ENCODE data around the gene OAT. TPM values are rescaled to one million over a fixed set of nuclear protein-coding genes. Genes with fewer than 3 reads are reported as not detected.
"Not testable (repeated sequence)": the region's sequence is repeated elsewhere in the genome, so short reads cannot be mapped to it uniquely, and the experiment has no call there.

The OAT gene
- total RNA-seq, 1 donor from 2014 or later: 69.9 TPM

- DNase-seq (ENCODE audit: low spot score): no peak
These were observed 29.2 kb upstream of the OAT start for GRCh38 chr10:124447751-124448466.

DNA sequence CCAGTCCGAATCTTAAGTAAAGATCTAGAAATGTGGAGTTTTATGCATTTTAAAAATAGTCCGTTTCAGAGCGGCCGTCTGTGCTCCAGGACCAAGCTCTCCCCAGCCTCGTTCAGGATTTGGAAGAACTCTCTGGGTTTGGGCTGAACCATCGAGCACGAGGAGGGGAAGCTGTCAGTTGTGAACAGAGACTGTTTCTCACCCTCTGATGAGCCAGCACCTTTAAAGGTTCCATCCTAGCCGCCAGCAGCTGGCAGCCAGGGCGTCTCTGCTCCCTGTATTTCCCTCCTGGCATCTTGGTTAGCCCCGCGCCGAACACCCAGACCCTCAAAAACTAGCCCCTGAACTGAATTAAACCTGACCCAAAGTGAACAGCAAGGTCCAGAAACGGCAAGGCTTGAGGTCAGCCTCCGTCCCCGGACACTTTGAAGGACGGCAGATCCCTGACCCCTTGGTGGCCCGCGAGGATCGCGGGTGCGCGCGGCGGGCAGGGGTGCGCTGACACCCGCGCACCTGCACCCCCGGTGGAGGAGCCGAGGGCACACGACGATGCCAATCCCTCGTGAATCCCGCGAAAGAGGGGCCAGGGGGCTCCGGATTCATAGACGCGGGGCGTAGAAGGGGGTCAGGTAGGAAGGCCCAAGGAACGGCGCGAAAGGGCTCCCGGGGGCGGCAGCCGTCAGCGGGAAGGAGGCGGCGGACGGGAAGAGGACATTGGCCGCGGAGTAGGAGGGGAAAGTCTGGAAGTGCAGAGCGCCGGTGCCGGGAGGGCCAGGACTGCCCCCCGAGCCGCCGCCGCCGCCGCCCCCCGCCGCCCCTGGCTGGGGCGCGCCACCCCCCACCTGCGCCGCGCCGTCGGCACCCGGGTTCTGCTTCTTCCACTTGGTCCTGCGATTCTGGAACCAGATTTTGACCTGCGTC is 28.4 kb upstream of the OAT start:
- DNase-seq (ENCODE audit: low spot score): no peak

GRCh38 chr10:124441694-124442093 is 23.0 kb upstream of the OAT start:
- not testable (repeated sequence) for DNase-seq (ENCODE audit: low spot score)

GRCh38 chr10:124436191-124436638 is 17.5 kb upstream of the OAT start:
- no peak for DNase-seq (ENCODE audit: low spot score)

DNA sequence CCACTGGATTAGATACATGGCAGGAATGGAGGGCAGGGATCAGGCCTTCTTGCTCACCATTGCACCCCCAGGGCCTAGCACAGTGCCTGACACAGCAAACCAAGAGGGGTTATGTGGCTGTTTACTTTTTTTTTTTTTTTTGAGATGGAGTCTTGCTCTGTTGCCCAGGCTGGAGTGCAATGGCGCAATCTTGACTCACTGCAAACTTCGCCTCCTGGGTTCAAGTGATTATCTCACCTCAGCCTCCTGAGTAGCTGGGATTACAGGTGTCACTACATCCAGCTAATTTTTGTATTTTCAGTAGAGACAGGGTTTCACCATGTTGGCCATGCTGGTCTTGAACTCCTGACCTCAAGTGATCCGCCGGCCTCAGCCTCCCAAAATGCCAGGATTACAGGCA is 17.0 kb upstream of the OAT start:
- DNase-seq (ENCODE audit: low spot score): not testable (repeated sequence)

GRCh38 chr10:124433461-124433860 is 14.7 kb upstream of the OAT start:
- DNase-seq (ENCODE audit: low spot score): no peak

DNA sequence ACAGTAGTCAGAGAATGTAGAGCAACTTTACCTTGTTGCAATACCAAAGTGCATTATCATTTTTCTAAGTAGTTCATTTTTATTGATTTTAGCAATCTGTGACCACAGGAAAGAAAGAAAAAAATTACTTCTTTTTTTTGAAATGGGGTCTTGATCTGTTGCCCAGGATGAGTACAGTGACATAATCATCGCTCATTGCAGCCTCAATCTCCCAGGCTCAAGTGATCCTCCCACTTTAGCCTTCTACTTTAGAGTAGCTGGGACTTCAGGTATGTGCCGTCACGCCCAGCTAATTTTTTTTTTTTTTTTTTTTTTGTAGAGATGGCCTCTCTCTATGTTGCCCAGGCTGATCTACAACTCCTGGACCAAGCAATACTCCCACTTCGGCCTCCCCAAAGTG is 11.4 kb upstream of the OAT start:
- DNase-seq (ENCODE audit: low spot score): no peak

DNA sequence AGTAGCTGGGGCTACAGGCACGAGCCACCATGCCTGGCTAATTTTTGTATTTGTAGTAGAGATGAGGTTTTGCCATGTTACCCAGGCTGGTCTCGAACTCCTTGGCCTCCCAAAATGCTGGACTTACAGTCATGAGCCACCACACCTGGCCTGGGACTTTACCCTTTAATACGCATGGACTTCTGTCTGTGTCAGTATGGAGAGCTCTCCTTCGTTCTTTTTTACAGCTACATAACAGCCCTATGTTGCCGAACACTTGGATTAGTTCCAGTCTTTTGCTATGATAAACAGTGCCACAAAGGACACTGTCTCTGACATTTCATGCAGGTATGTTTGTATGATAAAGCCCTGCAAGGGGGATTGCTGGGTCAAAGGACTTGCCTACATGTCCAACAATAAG is 10.9 kb upstream of the OAT start:
- no peak for DNase-seq (ENCODE audit: low spot score)

DNA sequence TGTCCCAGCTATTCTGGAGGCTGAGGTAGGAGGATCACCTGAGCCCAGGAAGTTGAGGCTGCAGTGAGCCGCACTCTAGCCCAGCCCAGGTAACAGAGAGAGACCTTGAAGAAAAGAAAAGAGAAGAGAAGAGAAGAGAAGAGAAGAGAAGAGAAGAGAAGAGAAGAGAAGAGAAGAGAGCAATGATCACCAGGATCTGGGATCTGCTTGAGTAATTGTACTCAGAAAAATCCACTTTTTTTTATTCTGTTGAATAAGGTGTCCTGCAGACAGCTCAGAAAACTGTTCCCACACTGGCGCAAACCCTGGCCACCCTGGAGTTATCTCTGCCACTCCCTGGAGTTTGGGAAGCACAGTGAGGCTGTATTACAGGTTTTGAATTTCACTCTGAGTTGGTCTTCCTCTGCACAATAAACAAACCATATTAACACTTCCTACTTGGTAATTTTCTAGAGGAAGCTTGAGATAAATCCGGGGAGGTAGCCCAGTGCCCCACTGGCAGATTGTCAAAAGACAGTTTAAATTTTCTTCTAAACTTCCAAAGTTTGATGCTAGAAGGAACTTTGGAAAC is 9.6 kb upstream of the OAT start:
- DNase-seq (ENCODE audit: low spot score): no peak

- DNase-seq (ENCODE audit: low spot score): no peak
These were observed 6.7 kb upstream of the OAT start for GRCh38 chr10:124425227-124425962.

DNA sequence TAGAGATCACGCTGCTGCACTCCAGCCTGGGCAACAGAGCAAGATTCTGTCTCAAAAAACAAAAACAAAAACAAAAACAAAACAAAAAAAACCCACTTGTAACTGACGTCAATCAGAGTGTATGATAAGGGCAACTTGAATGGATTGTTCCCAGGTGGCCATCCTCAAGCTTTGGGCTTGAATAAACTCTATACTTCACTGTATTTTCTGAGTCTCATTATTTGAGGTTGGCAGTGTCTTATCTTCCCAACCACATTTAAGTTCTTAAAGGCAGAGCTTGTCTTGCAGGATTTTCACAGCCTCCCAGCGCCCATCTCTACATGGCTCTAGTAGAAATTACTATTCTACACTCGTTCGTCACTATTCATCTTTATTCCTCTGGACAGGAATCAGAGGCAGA is 5.1 kb upstream of the OAT start:
- no peak for DNase-seq (ENCODE audit: low spot score)

- DNase-seq (ENCODE audit: low spot score): no peak
These were observed 4.0 kb upstream of the OAT start for GRCh38 chr10:124422742-124423141.

DNA sequence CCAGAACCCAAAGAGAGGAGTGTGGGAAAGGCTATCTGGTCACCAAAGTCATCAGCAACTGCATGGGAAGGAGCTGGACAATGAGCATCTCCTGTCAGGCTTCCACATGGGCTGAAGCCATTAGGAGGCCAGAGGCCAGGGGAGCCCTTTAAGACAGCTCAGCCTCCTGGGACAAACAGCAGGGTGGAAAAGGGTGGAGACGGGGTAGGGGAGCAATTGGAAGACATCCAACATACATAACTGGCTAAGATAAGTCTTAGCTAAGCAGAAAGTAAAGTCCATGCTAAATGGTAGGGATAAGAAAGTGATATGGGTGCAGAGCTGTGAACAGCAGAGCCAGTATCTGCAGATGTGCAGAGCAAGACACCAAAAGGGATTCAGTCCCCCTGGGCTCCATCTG is 1.5 kb upstream of the OAT start:
- DNase-seq (ENCODE audit: low spot score): no peak

- DNase-seq (ENCODE audit: low spot score): peak; percentile 62
These were observed 912 bp upstream of the OAT start for GRCh38 chr10:124419635-124420034.

- DNase-seq (ENCODE audit: low spot score): peak; percentile 91
These were observed 613 bp downstream of the OAT start for GRCh38 chr10:124417895-124418725.

GRCh38 chr10:124416733-124417132 is 2.0 kb downstream of the OAT start:
- no peak for DNase-seq (ENCODE audit: low spot score)

- DNase-seq (ENCODE audit: low spot score): no peak
These were observed 3.5 kb downstream of the OAT start for GRCh38 chr10:124415210-124415609.

DNA sequence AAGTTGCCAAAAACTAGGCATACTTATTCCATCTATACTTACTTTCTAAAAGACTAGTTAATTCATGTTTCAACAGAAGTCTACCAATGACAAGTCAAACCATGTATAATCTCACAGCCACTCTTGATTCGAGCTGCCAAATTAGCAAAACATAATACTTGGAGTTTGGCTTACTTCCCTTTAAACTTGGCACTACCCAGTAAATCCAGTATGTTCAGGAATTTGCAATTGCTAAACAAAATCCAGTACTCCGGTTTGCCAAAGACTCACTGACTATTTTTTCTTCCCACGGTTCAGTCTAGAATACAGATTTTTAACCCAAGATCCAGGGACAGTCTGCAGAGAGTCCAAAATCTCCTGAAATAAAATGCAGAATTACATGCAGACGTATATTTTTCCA is 4.6 kb downstream of the OAT start:
- DNase-seq (ENCODE audit: low spot score): no peak

GRCh38 chr10:124409696-124410095 is 9.0 kb downstream of the OAT start:
- no peak for DNase-seq (ENCODE audit: low spot score)

GRCh38 chr10:124408357-124408756 is 10.4 kb downstream of the OAT start:
- DNase-seq (ENCODE audit: low spot score): no peak

GRCh38 chr10:124407456-124407855 is 11.3 kb downstream of the OAT start:
- no peak for DNase-seq (ENCODE audit: low spot score)
